HG03280 (cell line): ENCODE measurements around the gene ECD.
A peak's percentile ranks its signal among the peaks of the same experiment; 100 is the strongest.

Source experiments
- ATAC-seq: cut with Tn5 transposase; IDR thresholded peaks from one replicate; pipeline ENCODE4 v1.9.1; 2021; ENCODE audit warnings: mild to moderate bottlenecking, moderate library complexity; ENCODE audit not compliant: unreplicated experiment

Gene ECD

DNA sequence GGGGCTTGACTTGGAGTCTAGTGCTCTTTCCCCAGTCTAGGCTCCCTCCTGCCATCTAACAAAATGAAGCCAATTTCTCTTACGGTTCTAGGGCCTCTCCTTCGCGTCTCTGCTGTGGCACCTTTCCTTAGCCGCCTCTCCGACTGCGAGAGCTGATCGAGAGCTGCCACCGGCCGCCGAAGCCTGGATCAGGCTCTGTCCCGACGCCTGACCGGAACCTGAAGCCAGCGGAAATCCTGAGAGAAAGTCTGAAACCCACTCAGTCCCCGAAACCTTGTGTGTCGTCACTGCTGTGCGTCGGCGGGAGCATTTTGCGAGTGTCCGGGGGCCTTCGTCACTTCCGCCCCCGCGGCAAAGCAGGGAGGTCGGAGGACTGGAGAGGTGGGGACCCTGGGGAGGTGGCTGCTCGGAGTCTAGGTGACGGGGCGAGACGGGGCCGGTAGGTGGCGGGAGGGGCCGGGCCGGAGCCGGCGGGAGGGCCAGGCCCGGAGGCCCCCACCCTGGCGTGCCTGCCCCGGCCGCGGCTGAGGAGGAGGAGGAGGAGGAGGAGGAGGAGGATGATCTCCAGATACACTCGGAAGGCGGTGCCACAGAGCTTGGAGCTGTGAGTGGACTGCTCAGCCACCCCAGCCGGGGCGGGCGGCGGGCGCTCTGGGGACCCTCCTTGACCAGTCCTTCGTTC is at the start of gene ECD, which contains the start of gene FAM149B1:
Gene ECD (minus strand): TSS at position 226 of the 682 bp plus-strand sequence. CDS start 4,071 bp downstream, outside the sequence.
Gene FAM149B1 (plus strand): TSS at position 337 of the 682 bp plus-strand sequence. CDS start 221 bp downstream, at position 558.
- ATAC-seq = peak; percentile 97

GRCh38 chr10:73215749-73216148 is 47.9 kb upstream of the ECD start:
- no peak for ATAC-seq

DNA sequence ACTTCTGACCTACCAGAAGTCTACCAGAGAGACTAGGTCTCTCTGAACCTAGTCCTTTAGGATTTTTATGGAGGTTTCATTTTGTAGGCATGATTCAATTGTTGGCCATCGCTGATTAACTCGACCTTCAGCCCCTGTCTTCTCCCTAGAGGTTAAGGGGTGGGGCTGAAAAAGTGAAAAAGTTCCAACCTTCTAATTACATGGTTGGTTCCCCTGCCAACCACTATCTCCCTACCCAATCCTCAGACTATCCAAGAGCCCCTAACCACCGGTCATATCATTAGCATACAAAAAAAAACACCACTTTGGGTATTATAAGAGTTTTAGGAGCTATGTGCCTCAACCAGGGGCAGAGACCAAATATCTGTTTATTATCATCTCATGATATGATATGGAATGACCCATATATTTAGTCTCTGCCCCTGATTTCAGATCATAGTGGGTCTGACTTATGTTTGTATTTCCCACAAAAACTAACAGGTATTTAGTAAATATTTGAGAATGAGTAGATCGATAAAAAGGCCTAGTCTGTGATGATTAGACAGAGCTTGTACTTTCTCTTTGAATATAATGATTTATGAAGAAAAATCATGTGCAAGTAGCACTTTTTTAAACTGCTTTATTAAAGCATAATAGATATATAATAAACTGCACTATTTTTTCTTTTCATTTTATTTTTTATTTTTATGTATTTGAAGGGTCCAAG is 43.5 kb upstream of the ECD start:
- ATAC-seq = no peak

- ATAC-seq = no peak
Measured at GRCh38 chr10:73210395-73211105, 42.7 kb upstream of the ECD start.

GRCh38 chr10:73209705-73210104 is 41.9 kb upstream of the ECD start:
- no peak for ATAC-seq

GRCh38 chr10:73207883-73208282 is 40.1 kb upstream of the ECD start:
- ATAC-seq = no peak

DNA sequence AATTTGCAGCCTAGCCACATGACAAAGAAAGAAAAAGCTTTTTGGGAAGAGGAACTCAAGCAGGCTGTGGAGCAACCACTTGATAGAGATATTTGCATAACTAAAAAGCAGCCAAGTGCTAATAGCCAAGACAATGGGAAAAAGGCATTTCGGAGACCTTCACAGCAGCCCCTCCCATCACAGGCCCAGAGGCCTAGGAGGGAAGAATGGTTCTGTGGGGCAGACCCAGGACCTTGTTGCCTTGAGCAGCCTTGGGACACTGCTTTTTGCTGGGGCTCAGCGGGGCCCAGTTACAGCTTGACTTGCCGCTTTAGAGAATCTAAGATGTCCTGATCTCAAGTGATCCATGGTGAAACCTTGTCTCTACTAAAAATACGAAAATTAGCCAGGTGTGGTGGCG is 38.6 kb upstream of the ECD start:
- no peak for ATAC-seq

- no peak for ATAC-seq
Measured at GRCh38 chr10:73205890-73206289, 38.1 kb upstream of the ECD start.

DNA sequence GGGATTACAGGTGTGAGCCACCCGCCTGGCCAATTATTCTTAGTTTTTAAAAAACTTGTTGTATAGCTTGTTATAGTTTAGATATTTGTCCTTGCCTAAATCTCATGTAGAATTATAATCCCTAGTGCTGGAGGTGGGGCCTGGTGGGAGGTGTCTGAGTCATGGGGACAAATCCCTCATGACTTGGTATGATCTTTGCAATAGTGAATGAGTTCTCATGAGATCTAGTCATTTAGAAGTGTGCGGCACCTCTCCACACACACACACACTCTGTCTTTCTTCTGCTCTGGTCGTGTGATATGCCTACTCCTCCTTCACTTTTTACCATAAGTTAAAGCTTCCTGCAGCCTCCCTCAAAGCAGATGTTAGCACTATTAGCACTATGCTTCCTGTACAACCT is 37.3 kb upstream of the ECD start:
- no peak for ATAC-seq

DNA sequence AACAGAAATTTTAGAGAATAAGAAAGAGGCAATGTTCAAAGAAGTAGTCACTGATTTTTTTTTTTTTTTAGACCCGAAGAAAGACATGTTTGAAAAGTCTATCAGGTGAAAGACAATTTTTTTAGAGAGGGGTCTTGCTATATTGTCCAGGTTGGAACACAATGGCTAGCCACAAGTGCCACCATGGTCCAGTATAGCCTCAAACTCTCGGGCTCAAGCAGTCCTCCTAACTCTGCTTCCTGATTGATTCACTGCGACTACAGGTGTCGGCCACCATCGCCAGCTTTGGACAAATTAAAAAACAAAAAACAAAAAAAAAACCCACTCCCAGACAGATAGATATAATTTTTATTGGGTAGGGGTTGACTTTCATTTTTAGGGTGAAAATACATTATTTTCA is 22.4 kb upstream of the ECD start:
- no peak for ATAC-seq

- ATAC-seq = no peak
Measured at GRCh38 chr10:73186266-73186665, 18.5 kb upstream of the ECD start.

GRCh38 chr10:73183667-73184281 is 16.0 kb upstream of the ECD start:
- no peak for ATAC-seq

DNA sequence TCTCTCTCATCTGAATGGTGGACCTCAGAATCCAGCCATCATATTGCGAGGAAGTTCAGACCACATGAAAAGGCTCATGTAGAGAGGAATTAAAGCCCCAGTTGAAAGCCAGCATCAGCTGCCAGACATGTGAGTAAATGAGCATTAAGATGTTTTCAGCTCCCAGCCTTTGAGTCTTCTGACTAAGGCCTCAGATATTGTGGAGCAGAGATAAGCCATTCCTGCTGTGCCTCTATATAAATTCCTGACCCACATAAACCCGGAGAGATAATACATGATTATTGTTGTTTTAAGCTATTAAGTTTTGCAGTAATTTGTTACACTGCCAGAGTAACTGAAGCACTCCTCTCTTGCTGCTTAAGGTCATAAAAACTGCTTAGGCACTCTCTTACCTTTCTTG is 14.8 kb upstream of the ECD start:
- no peak for ATAC-seq

GRCh38 chr10:73174148-73174925 is 6.5 kb upstream of the ECD start:
- ATAC-seq = no peak

GRCh38 chr10:73172867-73173266 is 5.1 kb upstream of the ECD start:
- ATAC-seq = no peak

DNA sequence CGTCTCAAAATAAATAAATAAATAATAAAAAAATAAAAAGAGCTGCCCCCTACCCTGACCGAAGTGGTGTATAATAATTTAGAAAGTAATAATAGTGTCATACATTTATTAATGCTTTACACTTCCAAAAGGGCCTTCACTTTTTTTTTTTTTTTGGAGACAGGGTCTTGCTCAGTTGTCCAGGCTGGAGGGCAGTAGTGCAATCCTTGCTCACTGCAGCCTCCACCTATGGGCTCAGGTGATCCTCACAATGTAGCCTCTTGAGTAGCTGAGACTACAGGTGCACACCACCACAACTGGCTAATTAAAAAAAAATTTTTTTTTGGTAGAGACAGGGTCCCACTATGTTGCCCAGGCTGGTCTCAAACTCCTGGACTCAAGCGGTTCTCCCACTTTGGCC is 1.5 kb upstream of the ECD start:
- ATAC-seq = no peak

DNA sequence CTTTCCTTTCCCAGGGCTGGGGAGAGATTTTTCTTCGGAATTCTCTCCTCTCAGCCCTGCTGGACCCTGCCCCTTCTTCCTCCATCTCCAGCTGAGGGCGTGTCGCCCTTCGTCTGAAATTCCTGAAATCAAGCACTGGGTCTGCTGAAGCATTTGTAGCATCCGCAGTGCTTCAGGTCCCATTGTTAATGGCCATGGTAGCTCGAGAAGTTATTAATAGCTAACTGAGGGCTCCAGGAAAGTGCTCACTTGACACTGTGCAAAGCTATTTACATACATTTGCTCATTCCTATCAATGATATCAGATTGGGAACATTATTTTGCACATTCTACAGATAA is 626 bp upstream of the ECD start:
- ATAC-seq = no peak

DNA sequence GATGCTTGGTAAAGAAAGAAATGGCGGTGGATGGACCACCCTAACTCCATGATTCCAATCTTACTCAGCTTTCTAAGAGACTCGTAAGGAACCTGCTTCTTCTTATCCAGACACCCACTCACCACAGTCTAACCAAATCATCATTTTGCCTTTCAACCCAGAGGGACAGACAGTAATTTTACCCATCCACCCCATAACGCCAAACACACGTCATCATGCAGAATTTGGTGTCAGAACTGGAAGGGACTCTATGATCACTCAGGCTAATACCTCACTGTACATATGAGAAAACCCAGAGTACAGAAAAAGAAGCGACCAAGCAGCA is 388 bp downstream of the ECD start:
- no peak for ATAC-seq

GRCh38 chr10:73166972-73167371 is 836 bp downstream of the ECD start:
- no peak for ATAC-seq

DNA sequence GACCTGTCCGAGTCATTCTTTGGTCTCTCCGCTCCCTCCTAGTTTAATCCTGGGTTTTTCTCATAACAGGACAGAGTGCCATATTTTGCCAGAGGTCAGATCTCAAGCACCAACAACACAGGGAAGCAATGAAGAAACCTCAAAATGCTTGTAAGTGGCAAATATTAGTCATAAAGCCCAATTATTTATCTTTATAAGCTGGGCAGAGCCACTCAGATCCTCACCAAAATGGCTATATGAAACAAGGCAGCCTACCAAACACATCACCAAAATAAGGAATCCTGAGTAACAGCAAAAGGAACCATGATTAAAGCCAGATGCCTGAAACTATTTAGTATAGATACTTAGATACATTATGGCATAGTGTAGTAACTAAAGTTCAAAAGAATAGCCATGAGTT is 4.7 kb downstream of the ECD start:
- ATAC-seq = no peak

GRCh38 chr10:73161662-73162061 is 6.1 kb downstream of the ECD start:
- no peak for ATAC-seq
